ENCODE results near the gene MRRF. TPM values are rescaled to one million over a fixed set of nuclear protein-coding genes. Genes with fewer than 3 reads are reported as not detected.

Gene MRRF
- total RNA-seq, 4 donors from 2014 or later = 20.5 to 29.2 (median 28.5) TPM

GRCh38 chr9:122340161-122340560, 75.5 kb downstream of the MRRF start:
- no peak for DNase-seq (ENCODE audit: extremely low spot score)
- WGBS = 77% methylated on average over 6 of the region's 6 CpGs
- TF ChIP-seq EP300 (IDR thresholded peaks at IDR 0.05) = no peak
- no peak for TF ChIP-seq POLR2AphosphoS5 (IDR thresholded peaks at IDR 0.05)
- no peak for TF ChIP-seq CTCF (IDR thresholded peaks at IDR 0.05)
- no peak for TF ChIP-seq POLR2A (IDR thresholded peaks at IDR 0.05; ENCODE audit: low read depth)
- Histone ChIP-seq H3K4me1 (peaks cover 0 to 11% (median 5%) of the 10 kb centered on the region in 4 donors), H3K4me3 (no peak overlapping the region), H3K36me3 (no peaks in the 10 kb centered on the region), H3K9me3 (no peaks in the 10 kb centered on the region), H3K27me3 (no peaks in the 10 kb centered on the region), H3K27ac (replicated peaks in 1 of 4) (peak overlapping the region in 1 of 4 donors; percentile 18)
- intact Hi-C loops (cut with DNase I) = no loop called here

GRCh38 chr9:122342323-122343050, 77.8 kb downstream of the MRRF start:
- no peak for TF ChIP-seq CTCF (IDR thresholded peaks at IDR 0.05)
- no peak for TF ChIP-seq EP300 (IDR thresholded peaks at IDR 0.05)
- TF ChIP-seq POLR2AphosphoS5 (IDR thresholded peaks at IDR 0.05) = no peak
- TF ChIP-seq POLR2A (IDR thresholded peaks at IDR 0.05; ENCODE audit: low read depth) = no peak
- WGBS = 88% methylated on average over 15 of the region's 15 CpGs
- no peak overlapping the region for H3K27ac ChIP-seq (replicated peaks in 1 of 4)
- H3K27me3 ChIP-seq = no peaks in the 10 kb centered on the region
- peaks cover 7 to 25% (median 16%) of the 10 kb centered on the region in 4 donors for H3K4me1 ChIP-seq
- DNase-seq (ENCODE audit: extremely low spot score) = no peak
- intact Hi-C loops (cut with DNase I) = no loop called here
- H3K4me3 ChIP-seq = no peak overlapping the region
- H3K36me3 ChIP-seq = no peaks in the 10 kb centered on the region
- no peaks in the 10 kb centered on the region for H3K9me3 ChIP-seq

- Histone ChIP-seq H3K27me3 (no peaks in the 10 kb centered on the region), H3K9me3 (no peaks in the 10 kb centered on the region), H3K4me1 (peaks cover 13 to 27% (median 24%) of the 10 kb centered on the region in 4 donors), H3K4me3 (peak overlapping the region; percentile 59 to 61 (median 60)), H3K36me3 (no peaks in the 10 kb centered on the region), H3K27ac (replicated peaks in 1 of 4) (peak overlapping the region; percentile 70 to 83 (median 76))
- intact Hi-C loops (cut with DNase I) = loop anchor here (5.0 kb wide), 2 partner anchors 84 to 111 kb away; partner anchors contain the start of genes MRRF and RBM18
- TF ChIP-seq POLR2AphosphoS5 (IDR thresholded peaks at IDR 0.05) (peak; percentile 4 to 42), CTCF (IDR thresholded peaks at IDR 0.05) (no peak)
- 24% methylated on average over 7 of the region's 90 CpGs for WGBS
- DNase-seq (ENCODE audit: extremely low spot score) = no peak
These were observed 82.0 kb downstream of the MRRF start for GRCh38 chr9:122346478-122347347.

- intact Hi-C loops (cut with DNase I) = loop anchor here (5.0 kb wide), 2 partner anchors 85 to 110 kb away; partner anchors contain the start of genes MRRF and RBM18
- 61% methylated on average over 11 of the region's 16 CpGs for WGBS
These were observed 82.9 kb downstream of the MRRF start for GRCh38 chr9:122347348-122348287.

More at GRCh38 chr9:122347348-122348287, 82.9 kb downstream of the MRRF start:
- no peaks in the 10 kb centered on the region for H3K9me3 ChIP-seq
- H3K36me3 ChIP-seq = no peaks in the 10 kb centered on the region
- peak overlapping the region; percentile 70 to 83 (median 76) for H3K27ac ChIP-seq (replicated peaks in 1 of 4)
- peaks cover 13 to 27% (median 24%) of the 10 kb centered on the region in 4 donors for H3K4me1 ChIP-seq
- TF ChIP-seq POLR2A (IDR thresholded peaks at IDR 0.05; ENCODE audit: low read depth) = no peak
- TF ChIP-seq POLR2AphosphoS5 (IDR thresholded peaks at IDR 0.05) = no peak
- no peaks in the 10 kb centered on the region for H3K27me3 ChIP-seq
- no peak for DNase-seq (ENCODE audit: extremely low spot score)
- peak overlapping the region; percentile 59 to 61 (median 60) for H3K4me3 ChIP-seq
